ENCODE measurements around the gene NOTCH1.

Gene NOTCH1

DNA sequence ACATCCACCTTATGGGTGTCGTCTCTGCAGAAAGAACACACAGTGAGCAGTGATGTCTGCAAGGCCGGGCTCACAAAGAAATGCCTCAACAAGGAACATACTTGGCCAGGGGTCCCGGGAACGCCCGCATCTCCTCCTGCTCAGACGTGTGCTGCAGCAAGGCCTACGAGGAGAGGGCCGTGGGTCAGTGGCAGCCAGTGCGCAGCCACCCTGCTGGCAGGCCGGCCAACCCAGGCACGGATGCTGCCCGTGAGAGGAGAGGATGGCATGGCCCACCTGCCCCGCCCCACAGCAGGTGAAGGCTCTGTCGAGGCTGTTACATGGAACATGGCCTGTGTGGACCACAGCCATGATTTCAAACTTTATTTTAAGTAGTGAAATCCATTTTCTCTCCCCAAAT is 82.3 kb downstream of the NOTCH1 start:
- DNase-seq (ENCODE audit: low read depth): no peak

GRCh38 chr9:136462664-136463063 is 83.2 kb downstream of the NOTCH1 start:
- no peak for DNase-seq (ENCODE audit: low read depth)

DNA sequence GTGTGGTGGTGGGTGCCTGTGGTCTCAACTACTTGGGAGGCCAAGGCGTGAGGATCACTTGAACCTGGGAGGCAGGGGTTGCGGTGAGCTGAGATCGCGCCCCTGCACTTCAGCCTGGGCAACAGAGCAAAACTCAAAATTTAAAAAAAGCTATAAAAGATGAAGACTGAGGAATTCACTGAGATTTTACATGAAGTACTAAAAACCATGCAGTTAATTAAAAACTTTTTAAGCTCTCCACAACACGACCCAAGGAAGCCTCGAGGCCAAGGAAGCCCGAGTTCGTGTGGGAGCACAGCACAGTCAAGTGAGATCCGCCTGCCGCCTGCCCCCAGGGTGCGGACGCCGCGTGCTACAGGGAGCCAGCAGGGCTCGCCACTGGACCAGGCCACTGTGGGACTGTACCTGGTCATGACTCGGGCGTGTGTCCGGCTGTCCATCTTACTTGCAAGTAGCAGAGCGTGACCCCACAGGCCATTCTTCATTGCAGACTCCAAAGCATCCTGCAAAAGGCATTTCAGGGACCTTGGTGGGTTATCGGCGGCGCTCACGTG is 85.0 kb downstream of the NOTCH1 start:
- DNase-seq (ENCODE audit: low read depth): no peak

DNA sequence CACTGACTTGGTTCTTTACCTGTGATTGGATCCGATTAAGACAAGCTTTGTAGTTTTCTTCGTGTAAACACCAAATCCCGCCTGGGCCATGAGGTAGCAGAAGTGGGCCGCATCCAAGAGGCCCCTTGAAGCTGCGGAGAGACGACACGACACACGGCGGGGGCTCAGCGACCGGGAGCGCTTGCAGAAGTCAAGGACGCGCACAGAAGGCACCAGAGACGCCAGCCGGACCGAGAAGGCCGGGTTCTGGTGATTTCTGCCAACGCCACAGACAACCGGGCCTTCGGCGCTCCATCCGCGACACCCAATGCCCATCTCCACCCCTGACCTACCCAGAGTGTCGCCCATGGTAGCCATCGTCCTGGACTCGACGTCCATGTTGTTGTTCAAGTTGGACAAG is 86.4 kb downstream of the NOTCH1 start:
- DNase-seq (ENCODE audit: low read depth): no peak

GRCh38 chr9:136457326-136457725 is 88.5 kb downstream of the NOTCH1 start:
- no peak for DNase-seq (ENCODE audit: low read depth)

- DNase-seq (ENCODE audit: low read depth): no peak
Measured at GRCh38 chr9:136456258-136456657, 89.6 kb downstream of the NOTCH1 start.

- no peak for DNase-seq (ENCODE audit: low read depth)
Measured at GRCh38 chr9:136455043-136456002, 90.5 kb downstream of the NOTCH1 start.

GRCh38 chr9:136454026-136454796 is 91.6 kb downstream of the NOTCH1 start:
- DNase-seq (ENCODE audit: low read depth): no peak

DNA sequence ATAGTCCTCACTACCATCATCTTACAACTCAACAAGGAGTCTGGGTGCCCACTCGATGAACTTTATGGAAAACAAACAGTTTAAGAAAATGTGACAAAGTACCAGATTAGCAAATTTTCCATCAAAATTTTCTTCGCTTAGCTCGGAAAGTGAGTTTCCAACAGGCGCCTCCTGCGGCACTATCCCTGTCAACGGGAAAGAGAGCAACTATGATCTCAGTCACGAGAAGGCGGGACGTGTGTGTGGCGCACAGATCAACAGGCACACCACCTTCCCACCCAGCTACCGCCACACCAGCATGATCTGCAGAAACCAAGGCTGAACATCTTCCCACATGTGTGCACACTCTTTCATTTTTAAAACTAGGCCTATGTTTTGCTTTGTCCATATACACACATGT is 92.5 kb downstream of the NOTCH1 start:
- DNase-seq (ENCODE audit: low read depth): no peak

GRCh38 chr9:136451221-136451877 is 94.5 kb downstream of the NOTCH1 start:
- DNase-seq (ENCODE audit: low read depth): no peak

GRCh38 chr9:136448655-136449054 is 97.2 kb downstream of the NOTCH1 start:
- no peak for DNase-seq (ENCODE audit: low read depth)

DNA sequence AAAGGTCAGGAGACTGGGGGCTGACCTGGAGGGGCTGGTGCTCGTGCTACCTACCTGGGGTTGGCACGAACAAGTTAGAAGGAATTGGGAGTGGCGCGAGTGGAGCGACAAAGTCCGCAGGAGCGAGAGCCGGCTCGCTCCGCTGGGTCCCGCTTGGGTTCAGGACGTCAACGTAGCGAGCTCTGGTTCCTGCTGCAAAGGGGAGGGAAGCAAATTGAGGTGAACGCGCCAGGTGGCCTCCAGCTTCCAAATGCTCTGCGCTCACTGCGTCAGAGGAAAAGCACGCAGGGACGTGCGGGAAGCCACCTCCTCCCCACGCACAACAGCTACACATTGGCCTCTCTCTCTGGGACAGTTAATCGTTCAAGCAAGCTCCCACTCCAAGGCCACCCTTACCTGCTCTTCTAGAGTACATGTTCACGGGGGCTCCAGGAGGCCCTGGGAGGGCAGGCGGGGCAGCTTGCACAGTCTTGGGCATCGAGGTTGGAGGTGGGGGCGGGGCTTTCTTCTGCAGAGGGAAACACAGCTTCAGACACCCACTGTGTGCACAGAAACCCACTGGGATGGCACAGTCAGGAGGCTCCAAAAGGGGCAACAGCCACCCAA is 98.6 kb downstream of the NOTCH1 start:
- DNase-seq (ENCODE audit: low read depth): no peak

GRCh38 chr9:136445799-136446198 is 100.0 kb downstream of the NOTCH1 start:
- no peak for DNase-seq (ENCODE audit: low read depth)

Data from non-pigmented ciliary epithelial cell (primary cell).